GM23338 (cell line): Measurements from ENCODE around the gene TOX2. TPM values are rescaled to one million over a fixed set of nuclear protein-coding genes. Genes with fewer than 3 reads are reported as not detected.

ENCODE experiments used
- ATAC-seq: fragments of 200-7000 bp; cut with Tn5 transposase; 3 replicates; pipeline ENCODE4 v1.9.1; 2020
- DNase-seq: peaks from one replicate; pipeline ENCODE4 v3.0.0-alpha.2; 2015; ENCODE audit warnings: low spot score
- H2AFZ ChIP-seq: fragments of 200-600 bp; sonication (generic); 2 replicates; pipeline ENCODE4 v1.8.0; 2016; ENCODE audit warnings: antibody characterized with exemption, mild to moderate bottlenecking, moderate library complexity
- H3F3A ChIP-seq: fragments of 200-600 bp; sonication (generic); replicated peaks from 2 replicates; pipeline ENCODE4 v1.8.0; 2017; ENCODE audit warnings: antibody characterized with exemption, mixed run types, low read depth
- H3K27ac ChIP-seq: fragments of 200-600 bp; sonication (generic); 2 replicates; pipeline ENCODE4 v1.6.1; 2016; ENCODE audit warnings: low read depth
- H3K27me3 ChIP-seq: fragments of 200-600 bp; sonication (generic); 2 replicates; pipeline ENCODE4 v1.8.0; 2016; ENCODE audit warnings: mild to moderate bottlenecking, mixed run types, moderate library complexity; ENCODE audit not compliant: insufficient read depth
- H3K36me3 ChIP-seq: fragments of 200-600 bp; sonication (generic); 2 replicates; pipeline ENCODE4 v1.8.0; 2016; ENCODE audit warnings: mild to moderate bottlenecking; ENCODE audit not compliant: insufficient read depth
- H3K4me1 ChIP-seq: fragments of 200-600 bp; sonication (generic); 2 replicates; pipeline ENCODE4 v1.8.0; 2016; ENCODE audit warnings: mild to moderate bottlenecking, moderate library complexity; ENCODE audit not compliant: insufficient read depth
- H3K4me2 ChIP-seq: fragments of 200-600 bp; sonication (generic); 2 replicates; pipeline ENCODE4 v1.7.1; 2017; ENCODE audit warnings: mixed run types
- H3K4me3 ChIP-seq: fragments of 200-600 bp; sonication (generic); 2 replicates; pipeline ENCODE4 v1.6.1; 2016; ENCODE audit warnings: mixed run types
- H3K79me2 ChIP-seq: fragments of 200-600 bp; sonication (generic); replicated peaks from 2 replicates; pipeline ENCODE4 v1.8.0; 2017; ENCODE audit warnings: mild to moderate bottlenecking; ENCODE audit not compliant: insufficient read depth
- H3K9me2 ChIP-seq: fragments of 200-600 bp; sonication (generic); 2 replicates; pipeline ENCODE4 v1.8.0; 2017; ENCODE audit not compliant: insufficient read depth
- H4K20me1 ChIP-seq: fragments of 200-600 bp; sonication (generic); replicated peaks from 2 replicates; pipeline ENCODE4 v1.8.0; 2017; ENCODE audit warnings: mild to moderate bottlenecking; ENCODE audit not compliant: insufficient read depth
- H3K27ac Mint-ChIP-seq: 2 replicates; pipeline ENCODE4 v1.8.0; 2020; ENCODE audit warnings: inconsistent platforms, mild to moderate bottlenecking, moderate library complexity, mixed read lengths
- H3K27me3 Mint-ChIP-seq: 3 replicates; pipeline ENCODE4 v1.8.0; 2022; ENCODE audit warnings: low read depth, mild to moderate bottlenecking, moderate library complexity, mixed read lengths, inconsistent platforms; ENCODE audit not compliant: insufficient read depth, poor library complexity
- H3K36me3 Mint-ChIP-seq: 3 replicates; pipeline ENCODE4 v1.8.0; 2021; ENCODE audit warnings: low read depth, mild to moderate bottlenecking, inconsistent platforms, moderate library complexity, mixed read lengths
- H3K4me1 Mint-ChIP-seq: 3 replicates; pipeline ENCODE4 v1.8.0; 2020; ENCODE audit warnings: mild to moderate bottlenecking, inconsistent platforms, mixed read lengths
- H3K4me3 Mint-ChIP-seq: 3 replicates; pipeline ENCODE4 v1.8.0; 2021; ENCODE audit warnings: moderate library complexity, mild to moderate bottlenecking, inconsistent platforms, mixed read lengths
- H3K9me3 Mint-ChIP-seq: 3 replicates; pipeline ENCODE4 v1.8.0; 2020; ENCODE audit warnings: moderate library complexity, mild to moderate bottlenecking, inconsistent platforms, mixed read lengths
- CREB1 ChIP-seq: fragments of 250-450 bp; sonication (Bioruptor Pico); IDR thresholded peaks from 2 replicates; pipeline ENCODE4 v1.5.0; 2020; ENCODE audit warnings: low read depth, mild to moderate bottlenecking, moderate library complexity
- EZH2phosphoT487 ChIP-seq: fragments of 200-600 bp; sonication (generic); IDR thresholded peaks from one replicate; pipeline ENCODE4 v1.8.1; 2018; ENCODE audit warnings: antibody characterized with exemption; ENCODE audit not compliant: unreplicated experiment
- JUNB ChIP-seq: IDR thresholded peaks from one replicate; pipeline ENCODE4 v1.6.1; 2016; ENCODE audit warnings: antibody characterized with exemption; ENCODE audit not compliant: unreplicated experiment
- NANOG ChIP-seq: IDR thresholded peaks from 2 replicates; pipeline ENCODE4 v1.6.1; 2016; ENCODE audit warnings: antibody characterized with exemption, borderline replicate concordance
- POLR2AphosphoS5 ChIP-seq: IDR thresholded peaks from 2 replicates; pipeline ENCODE4 v1.6.1; 2016; ENCODE audit warnings: antibody characterized with exemption, low read depth
- STAT1 ChIP-seq: IDR thresholded peaks from one replicate; pipeline ENCODE4 v1.6.1; 2016; ENCODE audit warnings: antibody characterized with exemption; ENCODE audit not compliant: unreplicated experiment
- ZNF114 ChIP-seq: fragments of 250-450 bp; sonication (Bioruptor Pico); IDR thresholded peaks from 2 replicates; pipeline ENCODE4 v1.5.0; 2020; ENCODE audit warnings: mild to moderate bottlenecking, moderate library complexity
- ZNF331 ChIP-seq: fragments of 250-450 bp; sonication (Bioruptor Pico); IDR thresholded peaks from 2 replicates; pipeline ENCODE4 v1.5.0; 2020; ENCODE audit warnings: low read depth, mild to moderate bottlenecking, moderate library complexity
- polyA plus RNA-seq: library from polyadenylated mRNA; unstranded; fragments of >200 nt; fragmentation: Nextera tagmentation; extraction: Ambion mirVana; gene quantifications from 2 replicates; pipeline ENCODE4 v1.2.1, GENCODE V29; 2016
- total RNA-seq: library from RNA; depleted of rRNA; stranded (reverse); fragments of >200 nt; shearing (Covaris generic); gene quantifications from 2 replicates; pipeline ENCODE4 v1.2.3, GENCODE V29; 2014
- TF ChIP-seq, protein P1 (sequence below), 2 experiments: fragments of 200-600 bp in 1 of 2; sonication (generic) in 1 of 2; conservative IDR thresholded peaks; 2 replicates each; pipeline versions ENCODE4 v1.5.1 to v1.6.1; 2016 to 2017; ENCODE audit warnings: antibody characterized with exemption in 2 of 2, low read depth in 2 of 2, mild to moderate bottlenecking in 2 of 2, moderate library complexity in 1 of 2
- TF ChIP-seq, protein P2 (sequence below): IDR thresholded peaks from one replicate; pipeline ENCODE4 v1.6.1; 2018; ENCODE audit warnings: antibody characterized with exemption; ENCODE audit not compliant: unreplicated experiment

The TOX2 gene
- total and polyA plus RNA-seq, 2 experiments from 2014 or later = 1.4 to 1.5 TPM

DNA sequence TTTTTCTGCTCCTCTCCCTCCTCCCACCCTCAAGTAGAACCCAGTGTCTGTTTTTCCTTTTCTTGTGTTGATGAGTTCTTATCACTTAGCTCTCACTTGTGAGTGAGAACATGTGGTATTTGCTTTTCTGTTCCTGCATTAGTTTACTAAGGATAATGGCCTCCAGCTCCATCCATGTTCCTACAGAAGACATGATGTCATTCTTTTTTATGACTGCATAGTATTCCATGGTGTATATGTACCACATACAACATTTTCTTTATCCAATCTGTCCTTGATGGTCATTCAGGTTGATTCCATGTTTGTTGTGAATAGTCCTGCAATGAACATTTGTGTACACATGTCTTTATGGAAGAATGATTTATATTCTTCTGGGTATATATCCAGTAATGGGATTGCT lies 81.0 kb downstream of the TOX2 start:
- DNase-seq (no peak), ATAC-seq (no peak)
- H3K4me3 ChIP-seq = no peak overlapping the region
- no peak overlapping the region for H3K27ac ChIP-seq
- Mint-ChIP-seq H3K36me3 (no peaks in the 10 kb centered on the region), H3K4me3 (no peak overlapping the region), H3K9me3 (no peaks in the 10 kb centered on the region), H3K4me1 (no peaks in the 10 kb centered on the region), H3K27me3 (peaks cover 1% of the 10 kb centered on the region), H3K27ac (no peak overlapping the region)
- no peaks in the 10 kb centered on the region for H3K36me3 ChIP-seq
- H3K4me2 ChIP-seq = no peak overlapping the region
- H3K79me2 ChIP-seq = no peaks in the 10 kb centered on the region
- H3K4me1 ChIP-seq = no peaks in the 10 kb centered on the region
- no peak overlapping the region for H2AFZ ChIP-seq
- no peaks in the 10 kb centered on the region for H3F3A ChIP-seq
- H3K9me2 ChIP-seq = no peaks in the 10 kb centered on the region
- TF ChIP-seq EZH2phosphoT487 (no peak), ZNF331 (CRISPR knock-in tag) (no peak), POLR2AphosphoS5 (no peak), STAT1 (no peak)
- TF ChIP-seq, protein P1, sequence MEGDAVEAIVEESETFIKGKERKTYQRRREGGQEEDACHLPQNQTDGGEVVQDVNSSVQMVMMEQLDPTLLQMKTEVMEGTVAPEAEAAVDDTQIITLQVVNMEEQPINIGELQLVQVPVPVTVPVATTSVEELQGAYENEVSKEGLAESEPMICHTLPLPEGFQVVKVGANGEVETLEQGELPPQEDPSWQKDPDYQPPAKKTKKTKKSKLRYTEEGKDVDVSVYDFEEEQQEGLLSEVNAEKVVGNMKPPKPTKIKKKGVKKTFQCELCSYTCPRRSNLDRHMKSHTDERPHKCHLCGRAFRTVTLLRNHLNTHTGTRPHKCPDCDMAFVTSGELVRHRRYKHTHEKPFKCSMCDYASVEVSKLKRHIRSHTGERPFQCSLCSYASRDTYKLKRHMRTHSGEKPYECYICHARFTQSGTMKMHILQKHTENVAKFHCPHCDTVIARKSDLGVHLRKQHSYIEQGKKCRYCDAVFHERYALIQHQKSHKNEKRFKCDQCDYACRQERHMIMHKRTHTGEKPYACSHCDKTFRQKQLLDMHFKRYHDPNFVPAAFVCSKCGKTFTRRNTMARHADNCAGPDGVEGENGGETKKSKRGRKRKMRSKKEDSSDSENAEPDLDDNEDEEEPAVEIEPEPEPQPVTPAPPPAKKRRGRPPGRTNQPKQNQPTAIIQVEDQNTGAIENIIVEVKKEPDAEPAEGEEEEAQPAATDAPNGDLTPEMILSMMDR (conservative IDR thresholded peaks at IDR 0.05; ENCODE audit: low read depth in 2 of 2) = no peak
- TF ChIP-seq, protein P2, sequence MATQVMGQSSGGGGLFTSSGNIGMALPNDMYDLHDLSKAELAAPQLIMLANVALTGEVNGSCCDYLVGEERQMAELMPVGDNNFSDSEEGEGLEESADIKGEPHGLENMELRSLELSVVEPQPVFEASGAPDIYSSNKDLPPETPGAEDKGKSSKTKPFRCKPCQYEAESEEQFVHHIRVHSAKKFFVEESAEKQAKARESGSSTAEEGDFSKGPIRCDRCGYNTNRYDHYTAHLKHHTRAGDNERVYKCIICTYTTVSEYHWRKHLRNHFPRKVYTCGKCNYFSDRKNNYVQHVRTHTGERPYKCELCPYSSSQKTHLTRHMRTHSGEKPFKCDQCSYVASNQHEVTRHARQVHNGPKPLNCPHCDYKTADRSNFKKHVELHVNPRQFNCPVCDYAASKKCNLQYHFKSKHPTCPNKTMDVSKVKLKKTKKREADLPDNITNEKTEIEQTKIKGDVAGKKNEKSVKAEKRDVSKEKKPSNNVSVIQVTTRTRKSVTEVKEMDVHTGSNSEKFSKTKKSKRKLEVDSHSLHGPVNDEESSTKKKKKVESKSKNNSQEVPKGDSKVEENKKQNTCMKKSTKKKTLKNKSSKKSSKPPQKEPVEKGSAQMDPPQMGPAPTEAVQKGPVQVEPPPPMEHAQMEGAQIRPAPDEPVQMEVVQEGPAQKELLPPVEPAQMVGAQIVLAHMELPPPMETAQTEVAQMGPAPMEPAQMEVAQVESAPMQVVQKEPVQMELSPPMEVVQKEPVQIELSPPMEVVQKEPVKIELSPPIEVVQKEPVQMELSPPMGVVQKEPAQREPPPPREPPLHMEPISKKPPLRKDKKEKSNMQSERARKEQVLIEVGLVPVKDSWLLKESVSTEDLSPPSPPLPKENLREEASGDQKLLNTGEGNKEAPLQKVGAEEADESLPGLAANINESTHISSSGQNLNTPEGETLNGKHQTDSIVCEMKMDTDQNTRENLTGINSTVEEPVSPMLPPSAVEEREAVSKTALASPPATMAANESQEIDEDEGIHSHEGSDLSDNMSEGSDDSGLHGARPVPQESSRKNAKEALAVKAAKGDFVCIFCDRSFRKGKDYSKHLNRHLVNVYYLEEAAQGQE = no peak
- H4K20me1 ChIP-seq = no peaks in the 10 kb centered on the region
- H3K27me3 ChIP-seq = no peaks in the 10 kb centered on the region

DNA sequence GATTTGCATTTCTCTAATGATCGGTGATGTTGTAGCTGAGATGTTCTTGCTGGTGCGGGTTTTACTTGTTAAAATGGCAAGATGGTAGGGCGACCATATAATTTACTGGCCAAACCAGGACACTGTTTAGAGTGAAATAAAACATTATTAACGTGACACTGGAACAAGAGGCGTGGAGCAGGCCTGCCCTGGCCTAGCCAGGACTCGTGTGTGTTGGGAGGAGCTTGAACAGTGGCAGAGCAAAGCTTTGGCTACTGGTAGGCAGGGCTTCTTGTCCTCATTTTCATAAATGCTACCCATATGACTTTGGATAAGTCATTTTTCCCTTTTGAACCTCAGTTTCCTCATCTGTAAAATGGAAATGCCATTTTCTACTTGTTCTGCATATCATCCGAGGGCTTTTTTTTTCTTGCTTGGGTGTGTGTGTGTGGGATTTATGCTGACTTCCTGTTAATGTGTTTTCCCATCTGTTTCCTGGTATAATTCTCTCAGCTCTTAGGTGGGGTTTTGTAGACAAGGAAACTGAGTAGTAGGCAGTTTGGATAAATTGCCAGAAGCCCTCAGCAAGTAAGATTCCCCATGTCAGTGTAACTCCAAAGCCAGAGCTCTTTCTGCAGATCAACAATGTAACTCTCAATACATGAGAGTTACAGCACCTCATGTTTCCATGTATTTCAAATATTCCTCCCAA lies 81.7 kb downstream of the TOX2 start:
- no peak overlapping the region for H3K4me2 ChIP-seq
- H3K4me3 ChIP-seq = no peak overlapping the region
- no peak overlapping the region for H3K27ac ChIP-seq
- no peak overlapping the region for H2AFZ ChIP-seq
- ATAC-seq (no peak), DNase-seq (no peak)
- no peaks in the 10 kb centered on the region for H3K4me1 ChIP-seq
- Mint-ChIP-seq H3K36me3 (no peaks in the 10 kb centered on the region), H3K4me3 (no peak overlapping the region), H3K27me3 (peaks cover 1% of the 10 kb centered on the region), H3K4me1 (no peaks in the 10 kb centered on the region), H3K27ac (no peak overlapping the region), H3K9me3 (no peaks in the 10 kb centered on the region)
- no peaks in the 10 kb centered on the region for H3K79me2 ChIP-seq
- H3K27me3 ChIP-seq = no peaks in the 10 kb centered on the region
- no peaks in the 10 kb centered on the region for H3K36me3 ChIP-seq
- no peaks in the 10 kb centered on the region for H4K20me1 ChIP-seq
- no peaks in the 10 kb centered on the region for H3K9me2 ChIP-seq
- H3F3A ChIP-seq = no peaks in the 10 kb centered on the region
- TF ChIP-seq JUNB (no peak), STAT1 (no peak), NANOG (no peak), ZNF331 (CRISPR knock-in tag) (no peak), POLR2AphosphoS5 (no peak), CREB1 (CRISPR knock-in tag) (no peak), ZNF114 (CRISPR knock-in tag) (no peak)
- TF ChIP-seq, protein P2 = no peak
